ENCODE measurements around the gene STK32B.

DNA sequence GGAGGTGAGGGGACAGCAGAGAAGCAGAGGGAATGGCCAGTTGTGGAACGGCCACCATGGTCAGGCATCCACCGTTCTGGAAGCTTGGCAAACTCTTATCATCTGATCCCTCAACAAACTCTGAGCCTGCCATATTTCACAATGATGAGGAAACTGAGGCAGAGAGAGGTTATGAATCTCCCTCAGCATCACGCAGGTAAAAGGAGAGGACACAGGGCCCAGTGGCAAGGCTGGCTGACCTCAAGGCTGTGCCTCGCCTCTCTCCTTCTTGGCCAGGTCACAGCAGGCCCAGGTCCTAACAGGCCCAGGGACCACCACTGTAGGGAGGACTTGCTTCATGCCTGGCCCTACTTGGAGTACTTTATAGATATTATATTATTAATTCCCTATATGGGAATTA, 414.2 kb downstream of the STK32B start:
- TF ChIP-seq, protein P1, sequence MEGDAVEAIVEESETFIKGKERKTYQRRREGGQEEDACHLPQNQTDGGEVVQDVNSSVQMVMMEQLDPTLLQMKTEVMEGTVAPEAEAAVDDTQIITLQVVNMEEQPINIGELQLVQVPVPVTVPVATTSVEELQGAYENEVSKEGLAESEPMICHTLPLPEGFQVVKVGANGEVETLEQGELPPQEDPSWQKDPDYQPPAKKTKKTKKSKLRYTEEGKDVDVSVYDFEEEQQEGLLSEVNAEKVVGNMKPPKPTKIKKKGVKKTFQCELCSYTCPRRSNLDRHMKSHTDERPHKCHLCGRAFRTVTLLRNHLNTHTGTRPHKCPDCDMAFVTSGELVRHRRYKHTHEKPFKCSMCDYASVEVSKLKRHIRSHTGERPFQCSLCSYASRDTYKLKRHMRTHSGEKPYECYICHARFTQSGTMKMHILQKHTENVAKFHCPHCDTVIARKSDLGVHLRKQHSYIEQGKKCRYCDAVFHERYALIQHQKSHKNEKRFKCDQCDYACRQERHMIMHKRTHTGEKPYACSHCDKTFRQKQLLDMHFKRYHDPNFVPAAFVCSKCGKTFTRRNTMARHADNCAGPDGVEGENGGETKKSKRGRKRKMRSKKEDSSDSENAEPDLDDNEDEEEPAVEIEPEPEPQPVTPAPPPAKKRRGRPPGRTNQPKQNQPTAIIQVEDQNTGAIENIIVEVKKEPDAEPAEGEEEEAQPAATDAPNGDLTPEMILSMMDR (conservative IDR thresholded peaks at IDR 0.05; ENCODE audit: low read depth, low read length) = no peak
- no peak for TF ChIP-seq EZH2phosphoT487 (IDR thresholded peaks at IDR 0.05; ENCODE audit: borderline replicate concordance, low read length)
